SU-DHL-6 (cell line): ENCODE measurements around the gene BNC2.

ENCODE experiments used
- CTCF ChIP-seq: fragments of 200-600 bp; sonication (generic); IDR thresholded peaks from one replicate; pipeline ENCODE4 v1.5.1; 2017; ENCODE audit warnings: antibody characterized with exemption, mild to moderate bottlenecking, low read length, moderate library complexity; ENCODE audit not compliant: insufficient read depth, poor library complexity, severe bottlenecking
- EZH2phosphoT487 ChIP-seq: fragments of 200-600 bp; sonication (generic), shearing (Covaris generic); conservative IDR thresholded peaks from 2 replicates; pipeline ENCODE4 v1.6.1; 2018; ENCODE audit warnings: mild to moderate bottlenecking, antibody characterized with exemption, low read length, moderate library complexity, mixed read lengths

GRCh38 chr9:16623989-16624743 is 246.3 kb downstream of the BNC2 start:
- TF ChIP-seq CTCF (no peak), EZH2phosphoT487 (no peak)
